ENCODE measurements around the gene MTHFD1L. TPM values are rescaled to one million over a fixed set of nuclear protein-coding genes. Genes with fewer than 3 reads are reported as not detected.

The MTHFD1L gene
- total and polyA plus RNA-seq, 2 of the 8 experiments (the other 6 are each of a cell fraction or from before 2014, with no cell fraction given) = 29.2 to 105 TPM

GRCh38 chr6:151070631-151071051 is 205.1 kb downstream of the MTHFD1L start (continued):
- TF ChIP-seq CHD7 (IDR thresholded peaks at IDR 0.05; ENCODE audit: insufficient replicate concordance, low read length) (no peak), HDAC2 (IDR thresholded peaks at IDR 0.05; ENCODE audit: borderline replicate concordance in 1 of 2, low read depth in 2 of 2, low read length in 2 of 2) (no peak)

All from H1 (cell line).